Measurements from ENCODE around the gene OPHN1.

- TF ChIP-seq, protein P1, sequence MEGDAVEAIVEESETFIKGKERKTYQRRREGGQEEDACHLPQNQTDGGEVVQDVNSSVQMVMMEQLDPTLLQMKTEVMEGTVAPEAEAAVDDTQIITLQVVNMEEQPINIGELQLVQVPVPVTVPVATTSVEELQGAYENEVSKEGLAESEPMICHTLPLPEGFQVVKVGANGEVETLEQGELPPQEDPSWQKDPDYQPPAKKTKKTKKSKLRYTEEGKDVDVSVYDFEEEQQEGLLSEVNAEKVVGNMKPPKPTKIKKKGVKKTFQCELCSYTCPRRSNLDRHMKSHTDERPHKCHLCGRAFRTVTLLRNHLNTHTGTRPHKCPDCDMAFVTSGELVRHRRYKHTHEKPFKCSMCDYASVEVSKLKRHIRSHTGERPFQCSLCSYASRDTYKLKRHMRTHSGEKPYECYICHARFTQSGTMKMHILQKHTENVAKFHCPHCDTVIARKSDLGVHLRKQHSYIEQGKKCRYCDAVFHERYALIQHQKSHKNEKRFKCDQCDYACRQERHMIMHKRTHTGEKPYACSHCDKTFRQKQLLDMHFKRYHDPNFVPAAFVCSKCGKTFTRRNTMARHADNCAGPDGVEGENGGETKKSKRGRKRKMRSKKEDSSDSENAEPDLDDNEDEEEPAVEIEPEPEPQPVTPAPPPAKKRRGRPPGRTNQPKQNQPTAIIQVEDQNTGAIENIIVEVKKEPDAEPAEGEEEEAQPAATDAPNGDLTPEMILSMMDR (IDR thresholded peaks at IDR 0.05), result no peak
- TF ChIP-seq POLR2A (IDR thresholded peaks at IDR 0.05), result no peak
Observed at GRCh38 chrX:68369559-68369958, 63.7 kb downstream of the OPHN1 start.
